ENCODE data around the gene HBP1.
"Not testable (repeated sequence)": the region's sequence is repeated elsewhere in the genome, so short reads cannot be mapped to it uniquely, and the experiment has no call there.

Gene HBP1

DNA sequence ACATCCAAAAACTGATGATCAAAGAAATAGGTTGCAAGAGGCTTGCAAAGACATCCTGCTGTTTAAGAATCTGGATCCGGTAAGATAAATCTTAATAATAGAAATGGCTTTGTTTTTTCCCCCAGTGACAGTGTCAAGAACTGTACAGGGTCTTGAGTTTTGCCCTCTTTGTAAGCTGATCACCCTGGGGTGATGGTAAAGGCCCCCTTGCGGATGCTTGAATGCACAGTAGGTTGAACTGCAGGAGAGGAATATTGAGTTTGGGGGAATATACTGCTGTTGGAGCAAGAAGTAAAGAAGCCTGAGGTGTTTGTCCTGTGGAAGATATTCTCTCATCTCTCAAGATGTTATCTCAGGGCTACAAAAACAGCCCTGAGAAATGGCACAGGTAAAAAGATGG lies 40.6 kb upstream of the HBP1 start:
- TF ChIP-seq CTCF (IDR thresholded peaks at IDR 0.05; ENCODE audit: control extremely low read depth, extremely low read depth, low read depth, missing control alignments) = no peak
- CTCF ChIA-PET = no interaction called here
- POLR2A ChIA-PET = no interaction called here
- DNase-seq (ENCODE audit: extremely low spot score) = no peak

- TF ChIP-seq CTCF (IDR thresholded peaks at IDR 0.05; ENCODE audit: control extremely low read depth, extremely low read depth, low read depth, missing control alignments) = no peak
- ChIA-PET CTCF (no interaction called here), POLR2A (no interaction called here)
- DNase-seq (ENCODE audit: extremely low spot score) = no peak
These were observed 40.1 kb upstream of the HBP1 start for GRCh38 chr7:107128748-107129147.

- ChIA-PET CTCF (interaction anchor here (0.9 to 2.0 kb wide), 6 partner anchors 8 to 744 kb away, joined by 3 to 24 read pairs (median 5); partner anchors contain the start of gene HBP1), POLR2A (no interaction called here)
- no peak for DNase-seq (ENCODE audit: extremely low spot score)
- TF ChIP-seq CTCF (IDR thresholded peaks at IDR 0.05; ENCODE audit: control extremely low read depth, extremely low read depth, low read depth, missing control alignments) = no peak
These were observed 38.1 kb upstream of the HBP1 start for GRCh38 chr7:107130487-107131220.

DNA sequence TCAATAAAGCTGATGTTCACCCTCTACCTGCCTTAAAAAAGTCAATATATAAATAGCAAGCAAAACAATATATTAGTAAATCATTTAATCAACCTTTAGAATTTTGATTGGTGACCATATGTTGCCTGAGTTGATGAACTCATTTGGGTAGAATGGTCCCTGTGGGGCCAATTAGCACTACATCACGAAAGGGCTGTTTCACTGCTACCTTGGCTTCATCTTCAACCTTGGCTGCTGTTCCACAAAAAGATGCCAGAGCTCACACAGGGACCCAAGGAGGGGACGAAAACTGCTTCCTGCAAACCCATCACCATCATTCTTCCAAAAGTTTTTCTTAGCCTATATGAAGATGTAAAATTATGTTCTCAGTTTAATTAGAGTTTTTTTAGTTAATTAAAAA lies 35.4 kb upstream of the HBP1 start:
- ChIA-PET POLR2A (no interaction called here), CTCF (interaction anchor here (1.2 to 2.1 kb wide), 2 partner anchors 14 kb away, joined by 6 to 7 read pairs; no protein-coding TSS in a partner anchor)
- TF ChIP-seq CTCF (IDR thresholded peaks at IDR 0.05; ENCODE audit: control extremely low read depth, extremely low read depth, low read depth, missing control alignments) = no peak
- no peak for DNase-seq (ENCODE audit: extremely low spot score)

DNA sequence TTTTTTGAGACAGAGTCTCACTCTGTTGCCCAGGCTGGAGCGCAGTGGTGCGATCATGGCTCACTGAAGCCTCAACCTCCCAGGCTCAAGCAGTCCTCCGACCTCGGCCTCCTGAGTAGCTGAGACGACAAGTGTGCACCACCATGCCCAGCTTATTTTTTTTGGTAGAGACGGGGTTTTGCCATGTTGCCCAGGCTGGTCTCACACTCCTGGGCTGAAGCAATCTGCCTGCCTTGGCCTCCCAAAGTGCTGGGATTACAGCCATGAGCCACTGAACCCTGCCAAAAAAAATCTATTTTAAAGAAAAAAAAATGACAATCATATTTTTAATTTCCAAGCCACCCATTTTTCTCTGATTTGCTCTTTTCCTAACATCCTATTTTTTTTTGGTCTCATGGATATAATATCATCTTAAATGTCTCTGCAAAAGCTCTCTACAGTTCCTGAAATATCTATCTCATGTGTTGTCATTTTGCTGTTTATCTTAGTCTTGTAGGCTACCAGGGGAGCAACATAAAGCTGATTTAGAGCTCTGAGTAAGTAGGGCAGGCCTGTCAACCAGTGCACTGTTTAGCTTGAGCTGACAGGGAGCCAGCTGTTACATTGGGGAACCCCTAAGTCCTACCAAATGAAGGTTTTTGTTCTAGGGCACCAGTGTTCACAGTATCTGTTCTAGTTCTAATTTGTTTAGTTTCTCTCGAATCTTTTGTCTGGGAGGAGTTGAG lies 29.9 kb upstream of the HBP1 start:
- no peak for DNase-seq (ENCODE audit: extremely low spot score)
- no peak for TF ChIP-seq CTCF (IDR thresholded peaks at IDR 0.05; ENCODE audit: control extremely low read depth, extremely low read depth, low read depth, missing control alignments)
- ChIA-PET POLR2A (interaction anchor here (0.6 kb wide), 1 partner anchor 13 kb away, joined by 8 read pairs; no protein-coding TSS in a partner anchor), CTCF (interaction anchor here (0.9 to 2.7 kb wide), 4 partner anchors 10 to 190 kb away, joined by 3 to 24 read pairs (median 4); no protein-coding TSS in a partner anchor)

GRCh38 chr7:107143875-107144274 lies 24.9 kb upstream of the HBP1 start:
- DNase-seq (ENCODE audit: extremely low spot score); POLR2A ChIA-PET: not testable (repeated sequence)
- CTCF ChIA-PET = interaction anchor here (1.3 kb wide), 1 partner anchor 13 kb away, joined by 3 read pairs; no protein-coding TSS in a partner anchor
